Measurements from ENCODE around the gene KCNA3.

Gene KCNA3

DNA sequence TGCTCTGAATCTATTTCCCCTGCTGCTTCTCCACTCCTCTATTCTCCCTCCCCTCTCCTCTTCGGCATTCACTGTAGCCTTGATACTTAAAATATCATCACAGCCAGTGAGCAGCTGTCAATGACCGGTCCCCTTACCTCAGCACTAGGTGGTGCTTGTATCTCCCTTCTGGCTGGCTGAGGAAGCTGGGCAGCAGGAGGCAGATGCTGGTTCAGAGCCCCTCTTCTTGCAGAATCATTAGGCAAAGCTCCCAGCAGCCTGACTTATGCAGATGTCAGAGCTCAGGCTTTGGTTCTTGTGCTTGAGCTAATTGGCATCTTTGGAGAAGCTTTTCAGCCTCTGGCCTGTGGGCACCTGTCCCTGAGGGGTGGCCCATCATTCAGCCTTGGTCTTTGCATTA is 36.7 kb downstream of the KCNA3 start:
- no peak for DNase-seq

DNA sequence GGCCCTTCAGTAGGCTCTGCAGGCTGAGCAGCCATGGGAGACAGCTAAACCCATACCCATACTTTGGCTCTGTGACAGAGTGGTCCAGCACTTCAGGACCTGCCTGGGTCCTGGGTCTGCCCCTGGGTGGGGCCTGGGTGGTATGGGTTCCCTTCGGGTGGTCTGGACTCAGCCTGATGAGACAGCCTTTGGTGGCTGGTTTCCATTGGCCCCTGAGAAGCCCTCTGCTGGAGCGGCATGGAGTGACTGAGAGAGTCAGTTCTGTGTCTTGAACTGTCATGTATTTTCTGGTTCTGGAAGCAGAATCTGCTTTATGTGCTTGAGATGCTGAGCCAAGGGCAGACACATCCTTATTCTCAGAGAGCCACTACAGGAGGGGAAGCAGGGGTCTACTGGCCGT is 37.3 kb downstream of the KCNA3 start:
- no peak for DNase-seq

GRCh38 chr1:110636149-110636935 is 38.4 kb downstream of the KCNA3 start:
- peak in 1 of 4 experiments; percentile 31 for DNase-seq

- DNase-seq = no peak
Measured at GRCh38 chr1:110635434-110635833, 39.3 kb downstream of the KCNA3 start.

DNA sequence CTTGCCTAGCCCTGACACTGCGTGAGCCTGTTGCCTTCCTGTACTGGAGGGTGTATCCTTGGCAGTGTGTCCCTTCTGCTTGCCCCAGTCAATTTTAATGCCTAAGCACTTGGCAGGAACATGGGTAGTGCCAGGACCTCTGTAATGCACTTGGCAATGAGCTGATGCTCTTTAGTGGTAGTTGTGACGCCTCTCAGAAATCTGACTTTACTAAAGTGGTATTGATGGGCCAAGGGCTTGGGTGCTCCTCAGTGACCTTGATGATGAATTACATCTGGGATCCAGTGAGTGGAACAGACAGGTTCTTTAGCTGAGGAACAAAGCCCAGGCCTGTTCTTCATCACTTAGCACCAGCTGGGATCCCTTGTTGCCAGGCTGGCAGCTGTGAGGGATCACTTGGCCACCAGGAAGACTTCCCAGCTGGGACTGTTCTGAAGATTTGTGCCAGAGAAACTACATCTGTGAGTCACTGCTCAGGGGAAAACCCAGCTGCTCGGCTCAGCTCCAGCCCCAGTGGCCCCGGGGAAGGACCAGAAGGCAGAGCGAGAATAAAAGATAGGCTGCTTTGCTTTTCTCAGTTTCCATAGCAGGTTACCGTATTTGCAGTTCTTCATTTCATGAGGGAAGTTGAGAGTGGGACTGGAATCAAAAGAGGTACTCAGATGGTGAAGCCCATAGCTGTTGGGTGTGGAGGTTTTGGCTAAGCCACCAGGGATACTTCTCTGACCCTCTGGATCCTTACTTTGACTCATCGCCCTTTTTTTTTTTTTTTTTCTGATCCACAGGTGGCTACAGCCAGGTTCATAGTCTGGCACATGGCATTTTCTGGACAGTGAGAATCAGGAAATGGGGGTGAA is 40.1 kb downstream of the KCNA3 start:
- peak; percentile 72 to 84 (median 84) for DNase-seq

DNA sequence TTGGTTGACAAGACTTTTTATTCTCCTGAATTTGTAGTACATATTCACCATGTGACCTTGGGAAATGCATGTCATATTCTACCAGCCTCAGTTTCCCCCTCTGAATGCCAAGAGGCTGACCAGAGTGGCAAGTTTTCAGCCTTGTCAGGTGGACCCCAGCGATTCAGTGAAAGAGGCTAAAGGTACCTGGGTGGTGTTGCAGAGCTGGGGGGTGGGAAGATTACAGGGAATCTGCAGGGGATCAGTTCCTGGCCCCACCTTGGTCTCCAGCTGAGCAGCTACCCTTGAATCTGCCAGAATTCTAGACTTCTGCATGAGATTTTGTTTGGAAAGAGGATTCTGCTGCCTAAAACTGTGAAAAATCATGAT is 40.7 kb downstream of the KCNA3 start:
- no peak for DNase-seq

DNA sequence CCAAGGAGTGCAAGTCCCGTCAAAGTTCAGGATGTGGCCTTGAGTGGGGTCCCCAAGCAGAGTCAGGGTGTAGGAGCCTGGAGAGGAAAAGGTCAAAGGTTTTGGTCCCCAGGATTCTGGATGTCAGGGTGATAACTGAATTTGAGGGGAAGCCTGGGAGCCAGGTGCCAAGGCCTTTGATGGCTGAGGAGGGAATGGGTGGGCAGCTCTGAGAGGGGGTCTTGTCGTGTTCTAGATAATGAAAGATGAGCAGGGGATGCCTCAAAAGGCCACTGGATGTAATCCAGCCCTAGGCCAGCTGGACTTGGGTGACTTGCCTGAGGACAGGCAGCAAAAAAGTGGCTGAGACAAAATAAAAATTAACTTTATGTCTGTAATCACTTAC is 41.1 kb downstream of the KCNA3 start:
- no peak for DNase-seq

- DNase-seq = no peak
Measured at GRCh38 chr1:110631836-110632620, 42.7 kb downstream of the KCNA3 start.

- DNase-seq = peak; percentile 76 to 89 (median 81)
Measured at GRCh38 chr1:110630839-110631663, 43.7 kb downstream of the KCNA3 start.

DNA sequence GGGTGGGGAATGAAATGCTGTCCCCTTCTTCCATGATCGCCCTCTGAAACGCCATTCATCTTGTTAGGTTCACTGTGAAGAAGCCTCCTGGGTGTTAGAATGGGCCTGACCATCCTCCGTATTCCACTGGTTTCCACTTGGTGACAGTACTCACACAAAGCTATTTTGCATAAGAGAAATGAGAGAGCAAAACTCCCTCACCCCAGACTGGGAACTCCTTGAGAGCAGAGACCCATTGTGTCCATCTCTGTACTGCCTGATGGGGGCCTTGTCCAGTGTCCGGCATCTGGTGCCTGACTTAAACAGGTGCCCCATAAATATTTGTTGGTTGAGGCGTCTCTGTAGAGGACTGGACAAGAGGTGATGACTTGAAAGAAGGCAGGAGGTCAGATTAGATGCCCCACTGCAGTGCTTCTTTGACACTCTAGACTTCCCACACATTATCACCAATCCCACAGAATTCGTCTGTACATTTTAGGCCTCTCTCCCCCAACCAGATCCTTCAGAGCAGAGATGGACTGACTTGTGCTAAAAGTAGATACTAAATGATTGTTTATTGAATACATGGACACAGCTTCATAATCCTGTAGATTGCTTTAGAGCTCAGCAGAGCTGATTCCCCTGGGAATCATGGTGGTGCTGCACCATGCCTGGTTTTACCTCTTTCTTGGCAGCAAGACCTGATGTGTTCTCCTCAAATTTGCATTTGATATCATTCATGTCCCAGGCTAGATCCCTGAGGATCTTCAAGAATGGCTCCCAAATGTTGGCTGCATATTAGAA is 46.2 kb downstream of the KCNA3 start:
- no peak for DNase-seq

DNA sequence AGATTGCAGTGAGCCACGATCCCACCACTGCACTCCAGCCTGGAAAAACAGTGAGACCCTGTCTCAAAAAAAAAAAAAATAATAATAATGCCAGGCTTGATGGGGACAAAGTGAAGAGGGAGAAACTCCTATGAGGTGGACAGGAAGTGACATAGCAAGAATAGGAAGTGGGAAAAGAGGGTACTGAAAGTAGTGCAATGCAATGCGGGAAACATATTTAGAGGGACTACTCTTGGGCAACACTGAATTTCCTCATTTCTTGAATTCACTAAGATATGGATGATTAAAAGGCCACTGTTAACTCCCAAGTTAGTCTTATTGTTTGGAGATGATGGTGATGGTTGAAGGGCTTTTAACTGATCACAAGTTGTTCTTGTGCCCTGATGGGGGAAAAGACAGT is 47.0 kb downstream of the KCNA3 start:
- peak; percentile 59 to 92 (median 81) for DNase-seq

- no peak for DNase-seq
Measured at GRCh38 chr1:110626889-110627288, 47.9 kb downstream of the KCNA3 start.

All from suppressor macrophage (primary cell).